Measurements from ENCODE around the gene CEP70. TPM values are rescaled to one million over a fixed set of nuclear protein-coding genes. Genes with fewer than 3 reads are reported as not detected.

Gene CEP70
- total RNA-seq, 1 donor from 2014 or later: 101 TPM

DNA sequence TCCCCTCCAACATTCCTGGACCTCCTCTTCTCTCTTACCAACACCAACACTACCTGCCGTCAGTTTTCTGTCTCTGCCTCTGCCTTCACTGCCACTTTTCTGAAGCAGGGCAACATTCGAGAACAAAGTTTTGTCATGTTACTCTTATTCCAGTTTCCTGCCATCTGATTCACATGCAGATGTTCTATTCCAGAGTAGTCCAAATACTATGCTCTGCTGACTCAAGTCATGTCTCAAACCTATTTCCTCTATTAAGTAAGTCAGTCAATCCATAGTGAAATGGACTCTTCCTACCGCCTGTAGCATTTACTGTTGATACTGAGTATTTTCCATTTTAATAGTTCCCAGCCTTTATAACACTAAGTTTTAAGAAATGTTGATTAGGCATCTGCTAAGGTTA is 116.3 kb downstream of the CEP70 start:
- no peaks in the 10 kb centered on the region for H3K36me3 Mint-ChIP-seq
- no peaks in the 10 kb centered on the region for H3K4me1 Mint-ChIP-seq
- no peak overlapping the region for H3K4me2 ChIP-seq
- no peaks in the 10 kb centered on the region for H3K27me3 ChIP-seq
- no peaks in the 10 kb centered on the region for H3K9me3 ChIP-seq (ENCODE audit: low read depth)
- no peak overlapping the region for H3K27ac Mint-ChIP-seq
- no peaks in the 10 kb centered on the region for H3F3A ChIP-seq (ENCODE audit: low read depth)
- no peak overlapping the region for H2AFZ ChIP-seq (replicated peaks)
- TF ChIP-seq EZH2 (IDR thresholded peaks at IDR 0.05) (no peak), EZH2phosphoT487 (IDR thresholded peaks at IDR 0.05) (no peak)
- TF ChIP-seq, protein P1, sequence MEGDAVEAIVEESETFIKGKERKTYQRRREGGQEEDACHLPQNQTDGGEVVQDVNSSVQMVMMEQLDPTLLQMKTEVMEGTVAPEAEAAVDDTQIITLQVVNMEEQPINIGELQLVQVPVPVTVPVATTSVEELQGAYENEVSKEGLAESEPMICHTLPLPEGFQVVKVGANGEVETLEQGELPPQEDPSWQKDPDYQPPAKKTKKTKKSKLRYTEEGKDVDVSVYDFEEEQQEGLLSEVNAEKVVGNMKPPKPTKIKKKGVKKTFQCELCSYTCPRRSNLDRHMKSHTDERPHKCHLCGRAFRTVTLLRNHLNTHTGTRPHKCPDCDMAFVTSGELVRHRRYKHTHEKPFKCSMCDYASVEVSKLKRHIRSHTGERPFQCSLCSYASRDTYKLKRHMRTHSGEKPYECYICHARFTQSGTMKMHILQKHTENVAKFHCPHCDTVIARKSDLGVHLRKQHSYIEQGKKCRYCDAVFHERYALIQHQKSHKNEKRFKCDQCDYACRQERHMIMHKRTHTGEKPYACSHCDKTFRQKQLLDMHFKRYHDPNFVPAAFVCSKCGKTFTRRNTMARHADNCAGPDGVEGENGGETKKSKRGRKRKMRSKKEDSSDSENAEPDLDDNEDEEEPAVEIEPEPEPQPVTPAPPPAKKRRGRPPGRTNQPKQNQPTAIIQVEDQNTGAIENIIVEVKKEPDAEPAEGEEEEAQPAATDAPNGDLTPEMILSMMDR (IDR thresholded peaks at IDR 0.05): no peak
- H3K4me1 ChIP-seq: no peaks in the 10 kb centered on the region
- no peak overlapping the region for H3K4me3 Mint-ChIP-seq
- H3K4me3 ChIP-seq: no peak overlapping the region
- no peak for DNase-seq (ENCODE audit: low spot score)
- no peaks in the 10 kb centered on the region for H3K79me2 ChIP-seq (ENCODE audit: low read depth)
- H3K9ac ChIP-seq: no peak overlapping the region
- no peaks in the 10 kb centered on the region for H3K9me3 Mint-ChIP-seq
- H3K27me3 Mint-ChIP-seq (ENCODE audit: insufficient read depth, low read depth): no peaks in the 10 kb centered on the region
- no peaks in the 10 kb centered on the region for H4K20me1 ChIP-seq (ENCODE audit: low read depth)
- no peak overlapping the region for H3K27ac ChIP-seq
- H3K36me3 ChIP-seq: no peaks in the 10 kb centered on the region

DNA sequence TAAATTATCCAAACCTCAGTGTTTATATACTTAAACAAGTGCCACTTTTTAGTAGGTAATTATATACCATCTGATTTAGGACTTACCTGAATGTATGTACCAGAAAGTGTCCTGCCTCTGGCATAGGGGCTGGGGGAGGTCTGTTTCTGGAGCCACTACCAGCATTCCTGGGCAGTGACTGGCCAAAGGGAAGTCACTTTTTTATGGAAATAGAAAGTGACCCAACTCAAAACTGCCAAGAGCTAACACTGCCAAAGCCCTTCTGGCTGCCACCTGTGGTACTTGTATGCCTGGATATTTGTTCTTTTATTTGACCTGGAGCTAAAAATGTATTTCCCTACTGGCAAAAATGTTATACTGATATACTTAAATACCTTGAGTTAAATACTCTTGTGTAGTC is 116.9 kb downstream of the CEP70 start:
- no peaks in the 10 kb centered on the region for H3K79me2 ChIP-seq (ENCODE audit: low read depth)
- DNase-seq (ENCODE audit: low spot score): no peak
- no peak overlapping the region for H3K4me3 Mint-ChIP-seq
- H3K4me3 ChIP-seq: no peak overlapping the region
- no peaks in the 10 kb centered on the region for H3K9me3 Mint-ChIP-seq
- H3K9me3 ChIP-seq (ENCODE audit: low read depth): no peaks in the 10 kb centered on the region
- no peaks in the 10 kb centered on the region for H4K20me1 ChIP-seq (ENCODE audit: low read depth)
- H3K4me2 ChIP-seq: no peak overlapping the region
- no peak overlapping the region for H2AFZ ChIP-seq (replicated peaks)
- no peaks in the 10 kb centered on the region for H3K4me1 Mint-ChIP-seq
- no peaks in the 10 kb centered on the region for H3K27me3 Mint-ChIP-seq (ENCODE audit: insufficient read depth, low read depth)
- H3K27ac Mint-ChIP-seq: no peak overlapping the region
- H3F3A ChIP-seq (ENCODE audit: low read depth): no peaks in the 10 kb centered on the region
- H3K4me1 ChIP-seq: no peaks in the 10 kb centered on the region
- H3K27me3 ChIP-seq: no peaks in the 10 kb centered on the region
- H3K36me3 Mint-ChIP-seq: no peaks in the 10 kb centered on the region
- TF ChIP-seq EZH2phosphoT487 (IDR thresholded peaks at IDR 0.05) (no peak), EZH2 (IDR thresholded peaks at IDR 0.05) (no peak)
- TF ChIP-seq, protein P1 (IDR thresholded peaks at IDR 0.05): no peak
- no peak overlapping the region for H3K27ac ChIP-seq
- no peak overlapping the region for H3K9ac ChIP-seq
- H3K36me3 ChIP-seq: no peaks in the 10 kb centered on the region

DNA sequence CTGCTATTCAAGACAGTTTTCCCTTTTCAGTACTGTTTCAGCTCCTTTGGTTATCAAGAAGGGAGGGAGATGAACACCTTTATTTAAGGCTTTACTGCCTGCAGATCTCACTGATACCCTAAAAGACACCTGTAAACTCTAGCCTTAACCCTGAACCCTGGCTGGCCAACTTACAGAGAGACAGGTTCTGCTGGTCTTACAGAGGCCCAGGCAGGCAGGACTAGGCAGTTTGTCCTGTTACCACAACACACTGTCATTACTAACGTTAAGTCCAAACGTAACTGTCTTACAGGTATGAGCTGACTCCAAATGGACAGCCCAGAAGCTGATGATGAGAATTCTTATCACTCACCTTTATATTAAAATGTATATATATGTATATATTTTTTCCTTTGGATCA is 117.5 kb downstream of the CEP70 start:
- Histone ChIP-seq H2AFZ (replicated peaks) (no peak overlapping the region), H3F3A (ENCODE audit: low read depth) (no peaks in the 10 kb centered on the region), H3K4me3 (no peak overlapping the region), H4K20me1 (ENCODE audit: low read depth) (no peaks in the 10 kb centered on the region), H3K79me2 (ENCODE audit: low read depth) (no peaks in the 10 kb centered on the region), H3K36me3 (no peaks in the 10 kb centered on the region), H3K4me2 (no peak overlapping the region), H3K27ac (no peak overlapping the region), H3K4me1 (no peaks in the 10 kb centered on the region), H3K9ac (no peak overlapping the region), H3K9me3 (ENCODE audit: low read depth) (no peaks in the 10 kb centered on the region), H3K27me3 (no peaks in the 10 kb centered on the region)
- Mint-ChIP-seq H3K27me3 (ENCODE audit: insufficient read depth, low read depth) (no peaks in the 10 kb centered on the region), H3K9me3 (no peaks in the 10 kb centered on the region), H3K36me3 (no peaks in the 10 kb centered on the region), H3K4me1 (no peaks in the 10 kb centered on the region), H3K4me3 (no peak overlapping the region), H3K27ac (no peak overlapping the region)
- TF ChIP-seq, protein P1 (IDR thresholded peaks at IDR 0.05): no peak
- TF ChIP-seq EZH2phosphoT487 (IDR thresholded peaks at IDR 0.05) (no peak), EZH2 (IDR thresholded peaks at IDR 0.05) (no peak)
- no peak for DNase-seq (ENCODE audit: low spot score)
